MCF 10A (cell line): ENCODE measurements around the gene LIME1. TPM values are rescaled to one million over a fixed set of nuclear protein-coding genes. Genes with fewer than 3 reads are reported as not detected.

Source experiments
- BruUV-seq: library from RNA; stranded (reverse); fragments of 400-500 nt; replicated peaks from 2 replicates; lab custom pipeline; 2021; lab: Mats Ljungman, UMichigan
- CTCF ChIA-PET: fragments of 300-600 bp; sonication (Branson Sonifier 250); formaldehyde crosslinking; extraction: SDS; loops from one replicate; lab custom pipeline; 2021; ENCODE audit warnings: antibody characterized with exemption, inconsistent platforms; lab: Yijun Ruan, JAX
- POLR2A ChIA-PET: fragments of 300-600, 350-650 bp; sonication (Branson Sonifier 250); formaldehyde crosslinking; extraction: SDS; loops from one replicate; lab custom pipeline; 2020; ENCODE audit warnings: antibody characterized with exemption, inconsistent platforms; lab: Yijun Ruan, JAX
- DNase-seq: peaks from one replicate; pipeline ENCODE4 v3.0.0-alpha.2; 2018; ENCODE audit not compliant: unreplicated experiment
- H3K27ac Mint-ChIP-seq: one replicate; pipeline ENCODE4 v1.8.0; 2022; ENCODE audit warnings: mild to moderate bottlenecking, low read depth, mixed read lengths; ENCODE audit not compliant: unreplicated experiment
- H3K27me3 Mint-ChIP-seq: one replicate; pipeline ENCODE4 v1.8.0; 2022; ENCODE audit warnings: mixed read lengths; ENCODE audit not compliant: insufficient read depth, unreplicated experiment
- H3K36me3 Mint-ChIP-seq: one replicate; pipeline ENCODE4 v1.8.0; 2022; ENCODE audit warnings: mild to moderate bottlenecking, moderate library complexity, mixed read lengths; ENCODE audit not compliant: insufficient read depth, unreplicated experiment
- H3K4me1 Mint-ChIP-seq: one replicate; pipeline ENCODE4 v1.8.0; 2022; ENCODE audit warnings: mixed read lengths; ENCODE audit not compliant: insufficient read depth, unreplicated experiment
- H3K4me3 Mint-ChIP-seq: one replicate; pipeline ENCODE4 v1.8.0; 2022; ENCODE audit warnings: mild to moderate bottlenecking, moderate library complexity, mixed read lengths; ENCODE audit not compliant: unreplicated experiment
- H3K9me3 Mint-ChIP-seq: one replicate; pipeline ENCODE4 v1.8.0; 2022; ENCODE audit warnings: mixed read lengths; ENCODE audit not compliant: unreplicated experiment
- intact Hi-C: fragments of 100-400 bp; cut with micrococcal nuclease; formaldehyde crosslinking; loops from 2 replicates; pipeline ENCODE4 v1.14.1; 2022
- total RNA-seq: library from RNA; stranded (reverse); gene quantifications from 2 replicates; pipeline ENCODE4 v1.2.3, GENCODE V29; 2022
- TF ChIP-seq, protein P1 (sequence below): fragments of 200-600 bp; IDR thresholded peaks from one replicate; pipeline ENCODE4 v1.8.0; 2022; ENCODE audit warnings: antibody characterized with exemption, mild to moderate bottlenecking; ENCODE audit not compliant: unreplicated experiment

The LIME1 gene
- total RNA-seq, 1 experiment from 2014 or later = 10.1 TPM

DNA sequence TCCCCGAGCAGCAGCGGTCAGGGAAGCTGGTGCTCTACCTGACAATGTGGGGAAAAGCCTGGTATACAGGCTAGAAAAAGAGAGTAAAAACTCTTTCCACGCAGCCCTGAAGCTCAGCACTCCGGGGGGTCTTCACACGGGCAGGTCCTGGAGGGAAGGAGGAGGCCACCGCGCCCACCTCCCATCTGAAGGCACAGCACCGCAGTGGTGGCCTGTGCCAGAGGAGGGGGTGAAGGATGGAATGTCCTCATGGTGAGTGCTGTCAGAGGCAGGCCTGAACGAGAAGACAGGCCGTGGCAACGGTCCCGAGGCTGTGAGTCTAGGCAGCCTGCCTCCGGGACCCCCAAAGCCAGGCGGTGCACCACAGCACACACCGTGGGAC lies 9.0 kb downstream of the LIME1 start:
- Mint-ChIP-seq H3K36me3 (peaks cover 27% of the 10 kb centered on the region), H3K4me1 (no peaks in the 10 kb centered on the region), H3K4me3 (no peak overlapping the region), H3K27ac (no peak overlapping the region), H3K27me3 (no peaks in the 10 kb centered on the region), H3K9me3 (no peaks in the 10 kb centered on the region)
- TF ChIP-seq, protein P1, sequence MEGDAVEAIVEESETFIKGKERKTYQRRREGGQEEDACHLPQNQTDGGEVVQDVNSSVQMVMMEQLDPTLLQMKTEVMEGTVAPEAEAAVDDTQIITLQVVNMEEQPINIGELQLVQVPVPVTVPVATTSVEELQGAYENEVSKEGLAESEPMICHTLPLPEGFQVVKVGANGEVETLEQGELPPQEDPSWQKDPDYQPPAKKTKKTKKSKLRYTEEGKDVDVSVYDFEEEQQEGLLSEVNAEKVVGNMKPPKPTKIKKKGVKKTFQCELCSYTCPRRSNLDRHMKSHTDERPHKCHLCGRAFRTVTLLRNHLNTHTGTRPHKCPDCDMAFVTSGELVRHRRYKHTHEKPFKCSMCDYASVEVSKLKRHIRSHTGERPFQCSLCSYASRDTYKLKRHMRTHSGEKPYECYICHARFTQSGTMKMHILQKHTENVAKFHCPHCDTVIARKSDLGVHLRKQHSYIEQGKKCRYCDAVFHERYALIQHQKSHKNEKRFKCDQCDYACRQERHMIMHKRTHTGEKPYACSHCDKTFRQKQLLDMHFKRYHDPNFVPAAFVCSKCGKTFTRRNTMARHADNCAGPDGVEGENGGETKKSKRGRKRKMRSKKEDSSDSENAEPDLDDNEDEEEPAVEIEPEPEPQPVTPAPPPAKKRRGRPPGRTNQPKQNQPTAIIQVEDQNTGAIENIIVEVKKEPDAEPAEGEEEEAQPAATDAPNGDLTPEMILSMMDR = no peak
- POLR2A ChIA-PET = interaction anchor here (0.7 to 2.1 kb wide), 7 partner anchors 8 to 120 kb away, joined by 3 to 9 read pairs (median 3); no protein-coding TSS in a partner anchor
- CTCF ChIA-PET = no interaction called here
- no peak for DNase-seq
- BruUV-seq = no TSS peak
- intact Hi-C loops = no loop called here

DNA sequence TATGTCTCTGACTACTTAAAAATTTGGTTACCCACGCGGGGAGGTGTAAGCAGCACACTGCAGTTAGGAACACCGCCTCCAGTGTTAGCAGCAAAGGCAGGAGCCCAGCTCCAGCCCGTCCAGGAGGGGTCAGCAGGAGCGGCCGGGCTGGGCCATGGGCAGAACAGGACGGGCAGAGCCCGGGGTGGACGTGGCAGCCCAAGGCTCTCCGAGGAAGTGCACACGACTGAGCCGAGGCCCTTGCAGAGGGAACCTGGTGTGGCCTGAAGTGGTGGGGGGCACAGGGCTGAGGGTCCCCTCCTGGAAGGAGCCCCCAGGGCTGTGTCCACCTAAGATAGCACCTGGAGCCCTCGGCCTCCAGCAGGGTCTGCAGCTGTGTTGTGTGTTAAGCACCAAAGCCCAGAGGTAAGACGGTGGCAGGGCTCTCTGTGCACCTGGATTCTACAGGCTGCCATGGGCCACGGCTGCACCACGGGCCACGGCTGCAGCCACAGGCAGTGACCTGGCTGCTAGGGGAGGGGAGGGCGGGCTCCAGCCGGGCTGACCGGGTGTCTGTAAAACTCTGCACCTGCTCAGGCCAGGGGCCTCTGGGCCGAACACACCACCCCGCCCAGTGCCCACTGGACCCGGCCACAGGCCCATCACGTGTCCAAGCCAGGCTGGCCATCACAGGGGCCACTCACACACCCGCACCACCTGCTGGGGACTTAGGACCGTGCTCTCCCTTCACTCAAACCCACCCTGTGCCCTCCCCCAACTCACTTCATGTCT lies 9.7 kb downstream of the LIME1 start:
- Mint-ChIP-seq H3K27me3 (no peaks in the 10 kb centered on the region), H3K9me3 (no peaks in the 10 kb centered on the region), H3K36me3 (peaks cover 27% of the 10 kb centered on the region), H3K4me1 (no peaks in the 10 kb centered on the region), H3K4me3 (no peak overlapping the region), H3K27ac (no peak overlapping the region)
- no TSS peak for BruUV-seq
- CTCF ChIA-PET = no interaction called here
- POLR2A ChIA-PET = interaction anchor here (0.7 to 2.1 kb wide), 4 partner anchors 8 to 48 kb away, joined by 3 to 9 read pairs (median 6); no protein-coding TSS in a partner anchor
- TF ChIP-seq, protein P1 = no peak
- no peak for DNase-seq
- intact Hi-C loops = no loop called here

DNA sequence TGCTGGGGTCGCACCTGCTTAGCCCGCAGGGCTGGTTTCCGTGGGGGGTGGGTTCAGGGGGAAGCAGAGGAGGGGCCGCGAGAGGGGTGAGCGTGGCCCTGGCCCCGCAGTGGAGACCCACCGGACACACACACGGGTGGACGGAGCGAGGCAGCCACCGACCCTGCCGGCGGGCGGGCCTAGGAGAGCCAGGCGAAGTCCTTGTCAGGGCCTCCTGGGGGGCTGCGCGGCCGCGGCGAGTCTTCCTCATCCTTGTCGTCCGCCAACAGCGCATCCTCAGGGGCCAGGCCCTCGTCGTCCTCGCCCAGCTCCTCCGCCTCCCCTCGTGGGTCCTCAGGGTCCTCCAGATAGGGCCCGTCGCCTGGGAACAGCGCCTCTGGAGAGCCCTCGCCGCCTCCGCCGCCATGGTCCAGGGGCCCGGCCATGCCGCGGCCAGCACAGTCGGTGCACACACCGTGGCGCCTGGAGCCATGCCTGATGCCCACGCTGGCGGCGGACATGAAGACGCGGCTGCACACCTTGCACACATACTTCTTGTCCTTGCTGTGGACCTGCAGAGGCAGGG lies 10.4 kb downstream of the LIME1 start:
- Mint-ChIP-seq H3K4me1 (no peaks in the 10 kb centered on the region), H3K27me3 (no peaks in the 10 kb centered on the region), H3K27ac (no peak overlapping the region), H3K36me3 (peaks cover 27% of the 10 kb centered on the region), H3K4me3 (no peak overlapping the region), H3K9me3 (no peaks in the 10 kb centered on the region)
- DNase-seq = no peak
- TF ChIP-seq, protein P1 = no peak
- ChIA-PET CTCF (no interaction called here), POLR2A (interaction anchor here (1.7 kb wide), 1 partner anchor 49 kb away, joined by 9 read pairs; no protein-coding TSS in a partner anchor)
- BruUV-seq = no TSS peak
- intact Hi-C loops = no loop called here

DNA sequence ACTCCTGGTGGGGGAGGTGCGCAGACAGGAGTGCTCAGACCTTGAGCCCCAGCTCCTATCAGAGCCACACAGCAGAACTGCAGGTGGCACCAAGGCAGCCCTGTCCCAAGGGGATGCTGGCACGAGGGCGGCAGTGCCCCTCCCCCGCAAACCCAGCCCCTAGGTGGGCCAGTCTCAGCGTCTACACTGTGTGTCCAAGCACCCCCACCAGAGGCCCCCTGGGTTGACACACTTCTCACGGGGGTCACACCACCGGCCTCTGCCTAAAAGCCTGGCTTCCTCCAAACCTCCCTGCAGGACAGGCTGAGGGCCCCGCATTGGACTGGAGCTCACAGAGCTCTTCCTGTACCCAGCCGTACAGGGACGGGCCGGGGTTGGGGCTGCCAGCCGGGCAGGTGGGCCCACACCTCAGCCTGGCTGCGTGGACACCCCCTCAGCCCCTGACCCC lies 11.2 kb downstream of the LIME1 start:
- H3K36me3 Mint-ChIP-seq = peaks cover 27% of the 10 kb centered on the region
- H3K4me1 Mint-ChIP-seq = no peaks in the 10 kb centered on the region
- DNase-seq = no peak
- no peak overlapping the region for H3K4me3 Mint-ChIP-seq
- intact Hi-C loops = no loop called here
- H3K27ac Mint-ChIP-seq = no peak overlapping the region
- TF ChIP-seq, protein P1 = no peak
- ChIA-PET POLR2A (interaction anchor here (0.7 kb wide), 1 partner anchor 41 kb away, joined by 3 read pairs; no protein-coding TSS in a partner anchor), CTCF (no interaction called here)
- no peaks in the 10 kb centered on the region for H3K9me3 Mint-ChIP-seq
- H3K27me3 Mint-ChIP-seq = no peaks in the 10 kb centered on the region
- no TSS peak for BruUV-seq
